Peyer's patch (tissue), 4 donors: ENCODE results near the gene JAM3.

Source experiments
- CTCF ChIP-seq, 6 experiments: fragments of 450-650 bp in 4 of 6; fragments of 200-600 bp in 2 of 6; sonication (generic) in 1 of 6; IDR thresholded peaks; one replicate each; pipeline ENCODE4 v1.5.1; 2017 to 2019; ENCODE audit warnings: antibody characterized with exemption in 6 of 6, mild to moderate bottlenecking in 3 of 6, moderate library complexity in 1 of 6
- POLR2A ChIP-seq, 2 donors: fragments of 450-650 bp; IDR thresholded peaks; one replicate each; pipeline ENCODE4 v1.5.1; 2017; ENCODE audit warnings: antibody characterized with exemption in 2 of 2, mild to moderate bottlenecking in 2 of 2, moderate library complexity in 2 of 2

- TF ChIP-seq POLR2A (IDR thresholded peaks at IDR 0.05) (no peak), CTCF (IDR thresholded peaks at IDR 0.05) (no peak)
These were observed 83.8 kb downstream of the JAM3 start for GRCh38 chr11:134152696-134153095.
